HG02798 (cell line): ENCODE measurements around the gene ZDHHC3.

Experiments
- ATAC-seq: cut with Tn5 transposase; IDR thresholded peaks from one replicate; pipeline ENCODE4 v1.9.1; 2021; ENCODE audit warnings: mild to moderate bottlenecking; ENCODE audit not compliant: unreplicated experiment, poor library complexity

The ZDHHC3 gene

GRCh38 chr3:44932271-44932670 is 43.7 kb downstream of the ZDHHC3 start:
- ATAC-seq = no peak

GRCh38 chr3:44931791-44932190 is 44.2 kb downstream of the ZDHHC3 start:
- ATAC-seq = no peak

GRCh38 chr3:44930911-44931310 is 45.1 kb downstream of the ZDHHC3 start:
- ATAC-seq = no peak

GRCh38 chr3:44929782-44930181 is 46.2 kb downstream of the ZDHHC3 start:
- ATAC-seq = no peak

- ATAC-seq = no peak
Measured at GRCh38 chr3:44927371-44927770, 48.6 kb downstream of the ZDHHC3 start.

- ATAC-seq = no peak
Measured at GRCh38 chr3:44926921-44927320, 49.1 kb downstream of the ZDHHC3 start.

GRCh38 chr3:44926172-44926571 is 49.8 kb downstream of the ZDHHC3 start:
- ATAC-seq = no peak

GRCh38 chr3:44924457-44925084 is 51.4 kb downstream of the ZDHHC3 start:
- ATAC-seq = no peak

GRCh38 chr3:44923632-44924456 is 52.1 kb downstream of the ZDHHC3 start:
- ATAC-seq = no peak

- ATAC-seq = no peak
Measured at GRCh38 chr3:44920081-44920480, 55.9 kb downstream of the ZDHHC3 start.

GRCh38 chr3:44918581-44918980 is 57.4 kb downstream of the ZDHHC3 start:
- ATAC-seq = no peak

GRCh38 chr3:44918087-44918486 is 57.9 kb downstream of the ZDHHC3 start:
- no peak for ATAC-seq

GRCh38 chr3:44915702-44916438 is 60.1 kb downstream of the ZDHHC3 start:
- no peak for ATAC-seq

- no peak for ATAC-seq
Measured at GRCh38 chr3:44914936-44915335, 61.0 kb downstream of the ZDHHC3 start.

GRCh38 chr3:44913868-44914468 is 62.0 kb downstream of the ZDHHC3 start:
- ATAC-seq = peak; percentile 58

GRCh38 chr3:44910693-44911092 is 65.3 kb downstream of the ZDHHC3 start:
- no peak for ATAC-seq

GRCh38 chr3:44909063-44909462 is 66.9 kb downstream of the ZDHHC3 start:
- no peak for ATAC-seq

- no peak for ATAC-seq
Measured at GRCh38 chr3:44907612-44908011, 68.4 kb downstream of the ZDHHC3 start.

GRCh38 chr3:44906997-44907396 is 69.0 kb downstream of the ZDHHC3 start:
- no peak for ATAC-seq

- ATAC-seq = no peak
Measured at GRCh38 chr3:44905446-44906157, 70.4 kb downstream of the ZDHHC3 start.
